OCI-LY7 (cell line): ENCODE data around the gene OXCT1. TPM values are rescaled to one million over a fixed set of nuclear protein-coding genes. Genes with fewer than 3 reads are reported as not detected.

Experiments
- BruUV-seq: library from RNA; stranded (reverse); fragments of 400-500 nt; replicated peaks from 2 replicates; lab custom pipeline; 2021; lab: Mats Ljungman, UMichigan
- CTCF ChIA-PET: fragments of 300-600 bp; sonication (Branson Sonifier 250); formaldehyde crosslinking; loops from one replicate; lab custom pipeline; 2022; ENCODE audit warnings: antibody characterized with exemption; ENCODE audit not compliant: unreplicated experiment; lab: Charles Lee
- POLR2A ChIA-PET: fragments of 300-600 bp; sonication (Branson Sonifier 250); formaldehyde crosslinking; loops from one replicate; lab custom pipeline; 2022; ENCODE audit warnings: antibody characterized with exemption; lab: Charles Lee
- DNase-seq: peaks from one replicate; pipeline ENCODE4 v3.0.0-alpha.2; 2015; ENCODE audit warnings: low spot score
- H2AFZ ChIP-seq: fragments of 200-600 bp; sonication (generic), shearing (Covaris generic); 2 replicates; pipeline ENCODE4 v1.6.1; 2014; ENCODE audit warnings: mild to moderate bottlenecking, antibody characterized with exemption, low read length, moderate library complexity
- H3K27ac ChIP-seq: fragments of 200-600 bp; sonication (generic); 2 replicates; pipeline ENCODE4 v1.5.1; 2014; ENCODE audit warnings: mixed run types, low read depth, mild to moderate bottlenecking, moderate library complexity, low read length, inconsistent platforms; ENCODE audit not compliant: poor library complexity, severe bottlenecking
- H3K36me3 ChIP-seq: fragments of 200-600 bp; sonication (generic); 2 replicates; pipeline ENCODE4 v1.6.1; 2014; ENCODE audit warnings: mild to moderate bottlenecking, antibody characterized with exemption, low read length, moderate library complexity, mixed read lengths; ENCODE audit not compliant: insufficient read depth
- H3K4me1 ChIP-seq: fragments of 200-600 bp; sonication (generic); 2 replicates; pipeline ENCODE4 v1.5.1; 2014; ENCODE audit warnings: mild to moderate bottlenecking, low read length; ENCODE audit not compliant: insufficient read depth, poor library complexity, severe bottlenecking
- H3K4me2 ChIP-seq: fragments of 200-600 bp; sonication (generic); 2 replicates; pipeline ENCODE4 v1.6.1; 2014; ENCODE audit warnings: mild to moderate bottlenecking, low read length
- H3K4me3 ChIP-seq: fragments of 200-600 bp; sonication (generic); 2 replicates; pipeline ENCODE4 v1.5.1; 2014; ENCODE audit warnings: mild to moderate bottlenecking, low read depth, low read length; ENCODE audit not compliant: poor library complexity, severe bottlenecking
- H3K79me2 ChIP-seq: fragments of 200-600 bp; sonication (generic); 2 replicates; pipeline ENCODE4 v1.6.1; 2016; ENCODE audit warnings: low read depth, mild to moderate bottlenecking, low read length, moderate library complexity, mixed read lengths; ENCODE audit not compliant: insufficient read depth
- H3K9me2 ChIP-seq: fragments of 200-600 bp; sonication (generic); 2 replicates; pipeline ENCODE4 v1.6.1; 2016; ENCODE audit warnings: mild to moderate bottlenecking, low read length, mixed read lengths; ENCODE audit not compliant: insufficient read depth
- H3K9me3 ChIP-seq: fragments of 200-600 bp; sonication (generic); 2 replicates; pipeline ENCODE4 v1.6.1; 2014; ENCODE audit warnings: mild to moderate bottlenecking, mixed run types, low read length, mixed read lengths
- H4K20me1 ChIP-seq: fragments of 200-600 bp; sonication (generic); 2 replicates; pipeline ENCODE4 v1.6.1; 2014; ENCODE audit warnings: mild to moderate bottlenecking, antibody characterized with exemption, low read length, moderate library complexity, mixed read lengths; ENCODE audit not compliant: insufficient read depth
- CTCF ChIP-seq: fragments of 200-600 bp; sonication (generic); conservative IDR thresholded peaks from 2 replicates; pipeline ENCODE4 v1.5.1; 2014; ENCODE audit warnings: mild to moderate bottlenecking, antibody characterized with exemption, low read length, moderate library complexity, mixed read lengths
- EZH2phosphoT487 ChIP-seq: fragments of 200-600 bp; sonication (generic); IDR thresholded peaks from 2 replicates; pipeline ENCODE4 v1.6.1; 2018; ENCODE audit warnings: low read depth, borderline replicate concordance, mild to moderate bottlenecking, mixed run types, antibody characterized with exemption, low read length, moderate library complexity, mixed read lengths
- intact Hi-C: fragments of 100-400 bp; cut with micrococcal nuclease; formaldehyde crosslinking; loops from one replicate; pipeline ENCODE4 v1.10.0; 2022; ENCODE audit not compliant: unreplicated experiment
- total RNA-seq, 2 experiments: library from RNA; depleted of rRNA in 1 of 2; stranded (reverse); fragments of >200 nt in 1 of 2; shearing (Covaris generic) in 1 of 2; gene quantifications; 2 replicates each; pipeline ENCODE4 v1.2.3, GENCODE V29; 2014 to 2022

Gene OXCT1
- total RNA-seq, 2 experiments from 2014 or later, result 27.0 to 43.4 TPM

DNA sequence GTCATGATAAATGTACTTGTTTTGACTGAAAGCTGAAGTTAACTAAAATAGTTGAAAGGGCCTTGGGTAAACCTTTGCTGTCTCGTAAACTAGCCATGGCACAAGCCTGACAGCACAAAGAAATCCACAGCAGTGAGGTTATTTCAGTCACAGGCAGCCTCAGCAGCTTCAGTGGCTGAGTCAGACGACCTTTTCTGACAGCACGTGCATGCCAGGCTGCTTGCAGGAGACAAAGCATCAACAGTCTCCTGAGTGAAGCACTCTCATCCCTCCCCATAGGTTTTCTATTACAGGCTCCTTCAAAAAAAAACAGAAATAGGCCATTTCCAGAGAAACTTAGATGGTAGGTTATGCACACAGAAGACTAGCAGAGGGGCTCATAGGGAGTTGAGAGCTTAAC, 34.6 kb downstream of the OXCT1 start:
- no peaks in the 10 kb centered on the region for H3K79me2 ChIP-seq
- H3K4me3 ChIP-seq, result no peak overlapping the region
- no TSS peak for BruUV-seq
- no peaks in the 10 kb centered on the region for H3K9me2 ChIP-seq
- no peaks in the 10 kb centered on the region for H3K4me1 ChIP-seq
- H4K20me1 ChIP-seq, result no peaks in the 10 kb centered on the region
- H2AFZ ChIP-seq, result no peak overlapping the region
- TF ChIP-seq CTCF, result no peak
- no peak for TF ChIP-seq EZH2phosphoT487
- DNase-seq, result no peak
- no peak overlapping the region for H3K27ac ChIP-seq
- ChIA-PET POLR2A (no interaction called here), CTCF (no interaction called here)
- H3K36me3 ChIP-seq, result peaks cover 80% of the 10 kb centered on the region
- H3K4me2 ChIP-seq, result no peak overlapping the region
- intact Hi-C loops, result loop anchor here (10.0 kb wide), 1 partner anchor 931 kb away; the partner anchor contains the start of gene C7
- H3K9me3 ChIP-seq, result no peaks in the 10 kb centered on the region

DNA sequence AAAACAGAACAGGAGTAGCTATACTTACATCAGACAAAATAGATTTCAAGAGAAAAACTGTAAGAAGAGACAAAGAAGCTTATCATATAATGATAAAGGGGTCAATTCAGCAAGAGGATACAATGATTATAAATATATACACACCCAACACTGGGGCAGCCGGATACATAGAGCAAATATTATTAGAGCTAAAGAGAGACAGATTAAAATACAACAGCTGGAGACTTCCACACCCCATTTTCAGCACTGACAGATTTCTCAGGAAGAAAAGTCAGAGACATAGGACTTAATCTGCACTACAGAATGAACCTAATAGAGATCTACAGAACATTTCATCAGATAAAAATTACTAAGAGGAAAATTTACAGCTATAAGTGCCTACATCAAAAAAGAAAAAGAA, 35.7 kb downstream of the OXCT1 start:
- H2AFZ ChIP-seq, result no peak overlapping the region
- H3K4me1 ChIP-seq, result no peaks in the 10 kb centered on the region
- DNase-seq, result no peak
- ChIA-PET CTCF (no interaction called here), POLR2A (interaction anchor here (0.6 to 1.1 kb wide), 8 partner anchors 9 to 937 kb away, joined by 3 to 8 read pairs (median 4); no protein-coding TSS in a partner anchor)
- H3K27ac ChIP-seq, result no peak overlapping the region
- H3K4me3 ChIP-seq, result no peak overlapping the region
- H4K20me1 ChIP-seq, result no peaks in the 10 kb centered on the region
- H3K4me2 ChIP-seq, result no peak overlapping the region
- no peaks in the 10 kb centered on the region for H3K9me2 ChIP-seq
- no TSS peak for BruUV-seq
- intact Hi-C loops, result loop anchor here (10.0 kb wide), 1 partner anchor 930 kb away; the partner anchor contains the start of gene C7
- no peaks in the 10 kb centered on the region for H3K79me2 ChIP-seq
- H3K9me3 ChIP-seq, result no peaks in the 10 kb centered on the region
- no peak for TF ChIP-seq CTCF
- peaks cover 77% of the 10 kb centered on the region for H3K36me3 ChIP-seq

- Histone ChIP-seq H2AFZ (no peak overlapping the region), H3K4me3 (no peak overlapping the region), H3K27ac (no peak overlapping the region), H4K20me1 (no peaks in the 10 kb centered on the region), H3K9me2 (no peaks in the 10 kb centered on the region), H3K36me3 (peaks cover 57% of the 10 kb centered on the region), H3K4me2 (no peak overlapping the region), H3K9me3 (no peaks in the 10 kb centered on the region), H3K4me1 (no peaks in the 10 kb centered on the region), H3K79me2 (no peaks in the 10 kb centered on the region)
- ChIA-PET POLR2A (no interaction called here), CTCF (no interaction called here)
- TF ChIP-seq EZH2phosphoT487 (no peak), CTCF (no peak)
- no TSS peak for BruUV-seq
- intact Hi-C loops, result loop anchor here (10.0 kb wide), 1 partner anchor 928 kb away; the partner anchor contains the start of gene C7
- no peak for DNase-seq
Measured at GRCh38 chr5:41832430-41832829, 37.8 kb downstream of the OXCT1 start.
